GM21526 (cell line): ENCODE data around the gene HP1BP3.

ENCODE experiments used
- ATAC-seq: cut with Tn5 transposase; IDR thresholded peaks from one replicate; pipeline ENCODE4 v1.9.1; 2021; ENCODE audit warnings: moderate library complexity; ENCODE audit not compliant: unreplicated experiment, low FRiP score

HP1BP3 gene

DNA sequence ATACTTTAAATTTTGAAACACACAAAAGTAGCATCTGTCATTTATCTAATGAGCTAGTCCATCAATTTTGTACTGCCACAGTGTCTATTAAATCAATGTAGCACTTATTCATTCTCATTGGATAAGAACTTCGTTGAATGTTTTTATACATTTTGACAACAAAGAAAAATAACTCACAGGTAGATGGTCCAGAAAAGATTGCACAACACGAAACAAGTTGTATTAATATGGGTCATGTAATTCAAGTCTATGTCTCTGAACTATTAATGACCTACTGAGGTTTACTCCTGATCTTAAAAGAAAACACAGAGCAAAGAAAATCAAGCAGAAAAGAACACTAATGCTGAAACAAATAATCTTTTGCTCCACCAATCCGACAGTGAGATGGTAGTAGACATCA lies 15.3 kb downstream of the HP1BP3 start:
- no peak for ATAC-seq

DNA sequence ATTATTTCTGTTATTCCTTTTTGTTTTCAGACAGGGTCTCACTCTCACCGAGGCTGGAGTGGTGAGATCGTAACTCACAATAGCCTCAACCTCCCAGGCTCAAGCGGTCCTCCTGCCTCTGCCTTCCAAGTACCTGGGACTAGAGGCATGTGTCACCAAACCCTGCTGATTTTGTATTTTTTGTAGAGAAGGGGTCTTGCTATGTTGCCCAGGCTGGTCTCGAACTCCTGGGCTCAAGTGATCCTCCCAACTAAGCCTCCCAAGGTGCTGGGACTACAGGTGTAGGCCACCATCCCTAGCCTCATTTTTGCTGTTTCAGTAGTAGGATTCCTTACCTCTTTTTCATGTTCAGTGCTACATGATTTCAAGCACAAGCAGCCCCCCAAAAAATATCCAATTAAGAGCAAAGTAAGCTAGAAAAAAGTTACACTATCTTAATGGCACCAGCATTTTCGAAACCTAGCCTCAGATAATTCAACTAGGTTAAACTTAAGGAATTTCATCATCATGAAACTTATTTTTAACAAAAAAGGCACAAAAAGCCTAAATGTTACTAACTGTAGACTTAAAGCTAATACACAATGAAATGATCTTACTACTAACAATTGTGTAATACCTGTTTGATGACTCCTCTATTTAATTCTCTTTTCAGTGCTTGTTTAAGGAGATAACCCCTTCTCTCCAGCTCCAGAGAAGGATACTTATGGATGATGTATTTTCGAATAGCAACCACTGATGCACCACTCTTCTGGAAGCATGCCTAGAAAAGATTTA lies 16.6 kb downstream of the HP1BP3 start:
- ATAC-seq = no peak

DNA sequence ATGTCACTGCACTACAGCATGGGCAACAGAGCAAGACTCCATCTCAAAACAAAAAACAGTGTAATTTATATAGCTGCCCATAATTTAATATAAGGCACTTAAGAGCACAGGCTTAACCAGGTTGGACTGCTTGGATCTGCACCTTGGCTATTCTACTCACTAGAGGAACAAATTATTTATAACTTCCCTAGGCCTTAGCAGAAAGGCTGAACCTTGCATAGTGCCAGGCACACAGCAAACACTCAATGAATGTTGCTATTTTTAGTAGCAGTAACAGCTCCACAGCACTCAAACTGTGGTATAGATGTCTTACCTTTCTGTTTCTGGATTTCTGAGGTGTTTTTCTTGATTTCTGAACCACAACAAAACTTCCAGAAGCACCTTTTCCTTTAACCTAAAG lies 19.8 kb downstream of the HP1BP3 start:
- no peak for ATAC-seq

DNA sequence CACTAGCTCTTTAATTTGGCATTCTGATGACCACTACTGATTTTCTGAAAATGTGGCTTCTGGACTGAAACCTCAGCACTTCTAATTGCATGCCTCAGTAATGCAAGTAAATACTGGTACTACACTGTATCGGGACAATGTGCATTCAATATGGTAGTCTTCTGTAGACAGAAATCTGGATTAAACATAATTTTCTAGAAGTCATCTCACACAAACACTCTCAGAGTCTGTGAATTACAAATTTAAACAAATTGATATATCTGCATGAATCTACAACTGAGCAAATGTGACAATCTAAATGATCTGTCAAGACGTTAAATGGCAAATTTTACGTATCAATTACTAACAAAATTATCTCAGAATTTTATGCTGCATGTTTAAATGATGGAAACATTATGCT lies 23.7 kb downstream of the HP1BP3 start:
- ATAC-seq = no peak

DNA sequence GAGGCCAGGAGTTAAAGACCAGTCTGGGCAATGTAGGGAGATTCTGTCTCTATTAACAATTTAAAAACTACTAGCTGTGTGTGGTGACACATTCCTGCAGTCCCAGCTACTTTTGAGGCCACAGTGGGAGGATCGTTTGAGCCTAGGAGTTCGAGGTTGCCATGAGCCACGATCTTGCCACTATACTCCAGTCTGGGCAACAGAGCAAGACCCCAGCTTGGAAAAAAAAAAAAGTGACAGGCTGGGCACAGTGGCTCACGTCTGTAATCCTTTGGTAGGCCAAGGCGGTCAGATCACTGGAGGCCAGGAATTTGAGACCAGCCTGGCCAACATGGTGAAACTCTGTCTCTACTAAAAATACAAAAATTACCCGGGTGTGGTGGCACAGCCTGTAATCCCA lies 26.8 kb downstream of the HP1BP3 start:
- no peak for ATAC-seq

DNA sequence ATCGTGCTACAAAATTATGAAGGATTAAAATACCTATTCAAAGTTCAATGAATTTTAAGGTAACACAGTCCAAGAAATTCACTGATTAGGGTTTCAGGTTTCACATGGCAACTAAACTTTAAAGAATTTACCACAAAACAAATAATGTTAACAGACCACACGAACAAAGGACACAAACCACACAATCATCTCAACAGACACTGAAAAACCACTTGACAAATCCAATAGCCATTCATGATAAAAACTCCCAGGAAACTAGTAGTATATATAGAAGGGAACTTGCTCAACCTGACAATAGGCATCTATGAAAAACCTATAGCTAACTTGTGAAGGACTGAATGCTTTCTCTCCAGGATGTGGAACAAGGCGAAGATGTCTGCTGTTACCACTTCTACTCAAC lies 33.5 kb downstream of the HP1BP3 start:
- no peak for ATAC-seq

DNA sequence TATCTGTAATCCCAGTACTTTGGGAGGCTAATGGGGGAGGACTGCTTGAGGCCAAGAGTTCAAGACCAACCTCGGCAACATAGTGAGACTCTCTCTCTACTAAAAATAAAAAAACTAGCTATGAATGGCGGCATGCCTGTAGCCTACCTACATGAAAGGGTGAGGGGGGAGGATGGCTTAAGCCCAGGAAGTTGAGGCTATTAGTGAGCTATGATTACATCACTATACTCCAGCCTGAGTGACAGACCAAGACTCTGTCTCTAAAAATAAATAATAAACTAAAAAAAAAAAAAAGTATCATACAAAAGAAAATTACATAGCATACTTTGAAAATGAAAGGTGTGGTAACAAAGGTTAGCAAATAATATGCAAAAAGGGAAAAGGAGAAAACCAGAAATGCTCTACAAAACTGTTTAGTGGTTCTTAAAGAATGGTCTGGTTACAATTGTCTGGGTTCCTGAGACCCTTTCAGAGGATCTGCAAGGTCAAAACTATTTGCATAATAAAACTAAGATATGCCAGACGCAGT lies 35.6 kb downstream of the HP1BP3 start:
- no peak for ATAC-seq

DNA sequence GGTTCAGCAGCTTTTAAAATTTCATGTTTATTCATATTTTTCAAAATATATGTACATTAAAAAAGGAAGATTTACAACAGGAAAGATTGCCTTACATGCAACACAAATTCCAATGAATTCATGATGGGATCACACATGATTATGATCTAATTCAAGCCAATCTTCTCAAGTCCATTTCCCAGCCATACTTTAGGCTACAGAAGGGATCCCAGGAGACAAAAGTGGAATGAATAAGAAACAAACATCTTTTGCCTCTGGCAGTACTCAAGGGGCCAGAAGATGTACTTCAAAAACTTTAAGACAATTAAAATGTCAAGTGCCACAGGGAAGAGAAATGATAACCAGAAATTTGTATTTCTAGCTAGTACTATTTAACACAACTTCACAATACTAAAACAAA lies 44.4 kb downstream of the HP1BP3 start:
- ATAC-seq = no peak

DNA sequence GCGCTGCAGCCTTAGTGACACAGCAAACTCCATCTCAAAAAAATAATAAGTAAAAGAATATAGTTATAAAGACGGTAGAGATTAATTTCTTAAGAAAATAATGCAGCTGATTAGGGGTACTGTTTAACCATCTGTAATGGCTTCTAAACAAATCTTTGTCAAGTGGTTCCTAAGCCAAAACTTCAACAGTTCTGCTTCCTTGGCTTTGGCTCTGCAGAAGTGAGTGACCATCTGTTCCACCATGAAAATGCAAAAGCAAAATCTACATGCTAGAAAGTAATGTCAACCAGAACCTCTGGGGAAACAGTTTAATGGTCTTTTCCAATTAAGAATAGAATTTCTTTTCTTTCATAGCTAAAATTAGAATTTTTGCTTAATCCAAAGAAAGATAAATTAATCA lies 46.3 kb downstream of the HP1BP3 start:
- no peak for ATAC-seq

DNA sequence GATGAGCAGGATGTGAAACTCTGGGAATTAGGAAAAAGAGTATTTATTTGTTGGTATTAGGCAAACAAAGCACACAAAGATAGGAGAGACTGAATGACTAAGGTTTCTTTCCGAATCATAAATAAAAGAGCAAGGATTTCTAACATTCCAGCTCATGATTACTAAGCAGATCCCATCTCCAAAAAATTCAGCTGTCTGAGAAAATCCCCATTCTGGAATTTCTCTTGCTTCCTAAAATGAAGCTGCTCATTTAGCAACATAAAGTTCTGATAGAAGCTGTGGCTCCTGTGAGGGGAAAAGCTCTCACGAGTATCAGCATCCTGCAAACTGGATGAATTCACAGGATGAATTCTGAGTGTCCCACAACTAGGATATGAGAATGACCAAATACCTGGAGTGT lies 47.9 kb downstream of the HP1BP3 start:
- ATAC-seq = no peak

DNA sequence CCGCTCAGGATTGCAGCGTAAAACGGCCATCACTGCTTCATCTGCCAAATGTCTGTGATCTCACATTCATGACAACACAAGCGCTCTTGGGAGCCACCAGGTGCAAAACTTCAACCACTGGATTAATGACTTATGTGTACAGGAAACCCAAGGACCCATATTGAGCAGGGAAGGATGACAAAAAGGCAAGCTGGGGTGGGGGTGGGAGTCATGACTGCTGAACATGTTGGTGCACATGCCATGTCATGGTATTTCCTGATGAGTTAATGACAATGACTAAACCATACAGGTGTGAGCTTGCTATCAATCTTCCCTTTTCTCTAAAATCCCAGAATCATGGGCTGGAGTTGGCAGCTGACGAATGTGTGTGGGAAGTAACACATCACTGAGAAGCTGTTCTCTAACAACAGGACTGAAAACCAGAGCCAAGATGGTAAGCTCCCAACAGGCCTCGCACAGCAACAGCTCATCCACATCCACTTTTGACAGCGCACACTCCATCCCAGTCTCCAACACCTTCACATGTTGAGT lies 51.5 kb downstream of the HP1BP3 start:
- ATAC-seq = no peak

DNA sequence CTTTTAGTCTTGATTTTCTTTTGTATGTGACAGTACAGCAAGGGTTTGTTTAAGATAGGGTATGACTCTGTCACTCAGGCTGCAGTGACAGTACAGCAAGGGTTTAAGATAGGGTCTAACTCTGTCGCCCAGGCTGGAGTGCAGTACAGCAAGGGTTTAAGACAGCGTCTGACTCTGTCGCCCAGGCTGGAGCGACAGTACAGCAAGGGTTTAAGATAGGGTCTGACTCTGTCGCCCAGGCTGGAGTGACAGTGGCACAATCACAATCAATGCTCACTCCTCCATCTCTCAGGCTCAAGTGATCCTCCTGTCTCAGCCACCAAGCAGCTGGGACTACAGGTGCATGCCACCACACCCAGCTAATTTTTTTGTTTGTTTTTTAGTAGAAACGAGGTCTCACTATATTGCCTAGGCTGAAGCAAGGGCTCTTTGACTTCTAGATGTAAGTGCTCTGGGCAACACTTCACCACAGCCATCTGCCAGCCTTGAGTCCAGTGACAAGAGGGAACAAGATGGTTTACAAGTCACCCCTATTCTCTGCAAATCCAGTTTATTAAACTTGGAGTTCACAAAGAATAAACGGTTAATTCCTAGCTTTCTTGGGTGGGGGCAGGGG lies 53.6 kb downstream of the HP1BP3 start:
- no peak for ATAC-seq

DNA sequence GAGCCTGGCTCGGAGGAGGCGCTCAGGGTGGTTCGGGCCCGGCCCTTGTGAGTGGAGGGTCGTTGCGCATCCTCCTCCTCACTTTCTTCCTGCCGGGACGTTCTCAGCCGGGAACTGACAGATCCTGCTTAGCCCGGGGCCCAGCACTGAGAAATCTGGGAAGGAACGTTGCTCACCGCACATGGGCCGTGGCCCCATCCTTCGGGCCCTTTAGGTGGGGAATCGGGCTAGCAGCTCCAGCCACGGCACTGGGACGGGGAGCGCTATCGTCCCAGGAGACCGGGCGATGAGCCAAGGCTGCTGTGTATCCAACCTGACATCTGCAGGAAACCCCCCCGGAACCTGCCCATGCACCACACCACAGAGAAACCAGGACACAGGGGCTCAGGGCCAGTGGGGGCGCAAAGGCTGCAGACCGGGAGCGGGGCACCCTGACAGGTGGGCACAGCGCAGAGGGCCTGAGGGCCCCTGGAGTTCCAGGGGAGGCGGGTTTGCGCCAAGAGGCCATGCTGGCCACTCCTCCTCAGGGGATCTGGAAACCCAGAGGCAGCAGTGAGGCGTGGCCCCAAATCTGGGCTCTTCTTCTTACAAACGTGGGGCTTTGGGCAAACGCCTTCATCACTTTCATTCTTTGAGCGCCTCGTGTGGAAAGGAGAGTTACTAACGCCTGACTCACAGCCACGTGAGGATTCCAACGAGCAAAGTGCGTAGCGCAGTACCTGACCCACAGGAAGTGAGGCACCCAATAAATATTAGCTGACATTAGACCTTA lies 54.3 kb downstream of the HP1BP3 start, which contains the start of gene SH2D5:
TSS of gene SH2D5 (minus strand) at position 116 of the 772 bp plus-strand sequence. CDS start 4,659 bp downstream, outside the sequence.
- no peak for ATAC-seq

DNA sequence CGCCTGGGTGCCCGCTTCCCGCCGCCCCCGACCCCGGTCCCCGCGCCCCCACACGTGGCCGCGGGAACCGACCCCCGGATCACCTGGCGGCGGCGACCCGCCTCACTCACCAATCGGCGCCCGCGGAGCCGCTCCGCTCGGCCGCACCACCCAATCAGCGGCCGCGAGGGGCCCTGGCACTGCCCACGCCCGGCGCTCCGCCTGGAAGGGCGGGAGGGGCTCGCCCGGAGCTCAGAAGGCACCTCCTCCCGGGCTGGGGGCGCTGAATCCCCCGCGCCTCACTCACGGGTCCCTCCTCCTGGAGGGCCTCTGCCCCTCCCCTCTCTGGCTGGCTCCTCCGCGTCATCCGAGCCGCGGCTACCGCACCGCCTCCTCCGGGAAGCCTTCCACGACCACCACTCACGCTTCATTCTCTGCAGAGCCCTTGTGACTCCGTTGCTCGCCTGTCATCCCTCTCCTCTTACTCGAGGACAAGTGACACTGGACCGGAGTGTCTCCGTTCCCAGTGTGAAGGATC lies 55.0 kb downstream of the HP1BP3 start:
- no peak for ATAC-seq

DNA sequence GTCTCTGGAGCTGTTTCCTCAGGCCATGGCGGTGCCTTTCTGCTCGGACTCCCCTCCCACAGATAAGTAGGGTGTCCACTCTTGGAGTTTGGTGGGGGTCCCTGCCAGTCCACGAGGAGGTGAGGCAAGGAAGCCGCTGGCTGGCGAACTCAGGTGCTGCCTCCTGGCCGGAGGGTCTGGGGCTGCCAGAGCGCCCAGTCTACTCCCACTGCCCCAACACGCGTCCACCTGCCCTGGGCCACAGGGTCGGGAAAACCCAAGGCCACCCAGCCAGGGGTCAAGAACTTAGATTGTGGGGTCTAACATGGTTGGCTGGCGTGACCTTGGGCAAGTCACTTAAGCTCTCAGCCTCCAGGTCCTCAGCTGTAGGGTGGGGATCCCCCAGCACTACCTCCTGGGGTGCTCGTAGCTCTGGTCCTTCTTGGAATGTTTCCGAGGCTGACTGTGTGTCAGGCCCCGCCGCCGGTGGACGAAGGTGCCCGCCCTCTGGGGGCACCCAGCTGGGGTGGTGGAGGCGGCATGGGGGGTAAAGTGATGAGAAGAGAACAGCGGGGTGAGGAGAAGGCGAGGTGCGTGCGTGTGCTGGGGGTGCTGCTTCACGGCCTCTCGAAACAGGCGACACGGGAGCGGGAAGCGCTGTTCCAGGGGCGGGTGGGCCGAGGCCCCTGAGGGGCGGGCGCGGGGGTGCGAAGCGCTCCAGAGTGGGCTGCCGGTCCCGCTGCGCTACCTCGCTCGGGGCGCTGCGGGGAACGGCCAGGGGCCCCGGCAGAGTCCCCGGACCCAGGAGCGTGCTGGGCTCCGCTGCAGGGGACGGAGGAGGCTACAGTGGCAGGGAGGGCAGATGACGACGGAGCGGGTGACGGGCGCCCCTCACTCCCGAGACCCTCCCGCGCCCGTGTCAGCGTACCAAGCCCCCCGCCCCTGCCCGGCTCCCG lies 55.8 kb downstream of the HP1BP3 start:
- no peak for ATAC-seq

DNA sequence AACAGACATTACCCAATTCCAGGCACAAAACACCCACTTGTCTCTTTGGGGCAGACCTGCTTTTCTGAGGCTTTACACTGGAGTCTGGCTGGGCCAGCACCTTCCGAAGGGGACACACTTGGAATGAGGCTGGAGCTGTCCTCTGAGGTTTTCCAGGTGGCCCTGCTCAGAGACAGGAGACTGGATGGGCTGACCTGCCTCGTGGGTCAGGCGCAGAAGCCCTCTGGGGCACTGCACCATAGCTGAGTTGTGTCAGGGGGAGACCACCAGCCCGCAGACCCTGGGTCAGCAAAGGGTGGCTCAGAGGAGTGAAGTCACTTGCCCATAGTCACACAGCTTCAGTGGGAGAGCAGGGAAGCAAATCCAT lies 56.4 kb downstream of the HP1BP3 start:
- no peak for ATAC-seq

DNA sequence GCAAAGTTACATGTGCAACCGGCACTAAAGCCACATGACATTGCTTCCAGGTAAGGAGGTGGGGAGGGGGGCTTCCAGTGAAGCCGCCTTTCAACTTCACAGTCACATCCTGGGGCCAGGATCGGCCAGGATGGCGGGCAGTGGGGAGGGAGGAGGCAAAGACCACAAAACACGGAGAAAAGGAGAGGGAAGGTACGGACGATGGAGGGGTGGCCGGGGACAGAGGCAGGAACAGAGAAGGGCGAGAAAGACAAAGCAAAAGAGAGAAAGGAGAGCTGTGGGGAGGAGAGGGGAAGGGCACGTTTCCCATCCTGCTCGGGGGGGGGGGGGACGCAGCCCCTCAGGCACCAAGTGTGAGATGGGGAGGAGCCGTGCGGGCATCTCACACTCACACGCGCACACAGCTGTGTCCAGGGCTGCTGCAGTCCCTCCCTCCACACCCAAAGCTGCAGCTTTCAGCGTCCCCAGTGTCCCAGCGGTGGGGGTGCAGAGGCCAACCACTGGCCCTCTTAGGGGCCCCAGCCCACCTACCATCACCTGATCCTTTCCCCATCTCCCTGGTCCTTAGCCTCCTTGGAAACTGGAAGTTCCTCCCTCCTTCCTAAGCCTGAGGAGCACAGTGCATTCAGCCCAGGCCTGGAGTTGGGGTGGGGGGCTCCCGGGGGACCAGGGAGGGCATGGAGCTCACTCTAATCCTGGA lies 57.0 kb downstream of the HP1BP3 start:
- no peak for ATAC-seq

DNA sequence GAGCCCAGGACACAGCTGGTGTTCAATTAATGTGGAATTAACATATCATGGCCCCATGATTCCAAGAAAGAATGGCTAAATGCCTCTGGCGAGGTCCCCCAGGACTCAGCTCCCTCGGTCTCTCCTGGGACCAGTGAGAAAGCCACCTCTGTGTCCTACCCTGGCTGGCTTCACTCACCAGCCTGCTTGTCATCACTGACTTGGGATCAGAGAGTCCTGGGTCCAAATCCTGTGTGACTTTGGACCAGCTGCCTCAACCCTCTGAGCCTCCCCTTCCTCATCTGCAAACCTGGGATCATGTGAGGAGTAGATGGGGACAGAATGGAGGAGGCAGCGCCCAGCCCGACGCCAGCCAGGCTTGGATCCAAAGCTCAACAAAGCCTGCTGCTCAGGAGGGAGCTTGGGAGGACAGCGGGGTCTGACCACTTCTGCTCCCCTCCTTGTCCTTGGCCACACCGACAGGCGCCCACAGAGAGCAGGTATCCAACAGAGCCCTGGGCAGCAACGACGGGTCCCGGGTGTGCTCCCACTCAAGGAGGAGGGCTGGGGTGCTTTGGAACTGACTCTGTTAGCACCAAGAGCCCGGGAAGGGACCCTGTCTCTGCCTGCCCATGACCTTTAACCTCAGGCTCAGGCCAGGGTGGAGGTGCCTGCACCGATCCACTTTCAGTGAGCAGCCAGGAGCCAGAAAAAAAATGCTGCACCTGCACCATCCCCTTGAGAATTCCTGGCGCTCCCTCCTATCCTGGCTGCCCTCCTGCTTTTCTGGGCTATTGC lies 57.8 kb downstream of the HP1BP3 start:
- ATAC-seq = no peak
